ENCODE results near the gene ARHGAP33. TPM values are rescaled to one million over a fixed set of nuclear protein-coding genes. Genes with fewer than 3 reads are reported as not detected.

Gene ARHGAP33
- total and polyA plus RNA-seq, 2 experiments from 2014 or later, result 11.6 to 22.1 TPM

- TF ChIP-seq ZNF114 (CRISPR knock-in tag; IDR thresholded peaks at IDR 0.05) (no peak), ZNF462 (CRISPR knock-in tag; IDR thresholded peaks at IDR 0.05) (no peak), EZH2phosphoT487 (IDR thresholded peaks at IDR 0.05; ENCODE audit: unreplicated experiment) (no peak), POLR2AphosphoS5 (IDR thresholded peaks at IDR 0.05; ENCODE audit: low read depth) (no peak), CTCF (conservative IDR thresholded peaks at IDR 0.05; ENCODE audit: low read depth in 2 of 2) (no peak), REST (IDR thresholded peaks at IDR 0.05; ENCODE audit: unreplicated experiment) (no peak), NANOG (IDR thresholded peaks at IDR 0.05; ENCODE audit: borderline replicate concordance) (no peak), CREB1 (CRISPR knock-in tag; IDR thresholded peaks at IDR 0.05; ENCODE audit: low read depth) (no peak), EZH2 (IDR thresholded peaks at IDR 0.05; ENCODE audit: low read depth, unreplicated experiment) (no peak), STAT1 (IDR thresholded peaks at IDR 0.05; ENCODE audit: unreplicated experiment) (no peak)
- Mint-ChIP-seq H3K27ac (no peak overlapping the region), H3K9me3 (no peaks in the 10 kb centered on the region; the same call in 2 of the 3 replicates), H3K4me3 (no peak overlapping the region), H3K36me3 (ENCODE audit: low read depth) (no peaks in the 10 kb centered on the region), H3K4me1 (peaks cover 6% of the 10 kb centered on the region), H3K27me3 (ENCODE audit: insufficient read depth, low read depth, poor library complexity) (peaks cover 9% of the 10 kb centered on the region)
- Histone ChIP-seq H3K27ac (ENCODE audit: low read depth) (no peak overlapping the region), H3K9me2 (ENCODE audit: insufficient read depth) (no peaks in the 10 kb centered on the region), H3K4me2 (no peak overlapping the region), H4K20me1 (replicated peaks; ENCODE audit: insufficient read depth) (no peaks in the 10 kb centered on the region), H3K4me3 (no peak overlapping the region), H3F3A (replicated peaks; ENCODE audit: low read depth) (peaks cover 4% of the 10 kb centered on the region; the same call in 1 of the 2 replicates), H2AFZ (peak overlapping the region; percentile 76), H3K36me3 (ENCODE audit: insufficient read depth) (no peaks in the 10 kb centered on the region), H3K27me3 (ENCODE audit: insufficient read depth) (no peaks in the 10 kb centered on the region), H3K4me1 (ENCODE audit: insufficient read depth) (0 out of 2 replicates have a peak, but pooled peaks cover 2% of the 10 kb centered on the region), H3K79me2 (replicated peaks; ENCODE audit: insufficient read depth) (no peaks in the 10 kb centered on the region)
- ATAC-seq (no peak), DNase-seq (ENCODE audit: low spot score) (no peak)
Measured at GRCh38 chr19:35811317-35812219, 36.2 kb downstream of the ARHGAP33 start.

All from GM23338 (cell line).